ENCODE measurements around the gene CWC22.

DNA sequence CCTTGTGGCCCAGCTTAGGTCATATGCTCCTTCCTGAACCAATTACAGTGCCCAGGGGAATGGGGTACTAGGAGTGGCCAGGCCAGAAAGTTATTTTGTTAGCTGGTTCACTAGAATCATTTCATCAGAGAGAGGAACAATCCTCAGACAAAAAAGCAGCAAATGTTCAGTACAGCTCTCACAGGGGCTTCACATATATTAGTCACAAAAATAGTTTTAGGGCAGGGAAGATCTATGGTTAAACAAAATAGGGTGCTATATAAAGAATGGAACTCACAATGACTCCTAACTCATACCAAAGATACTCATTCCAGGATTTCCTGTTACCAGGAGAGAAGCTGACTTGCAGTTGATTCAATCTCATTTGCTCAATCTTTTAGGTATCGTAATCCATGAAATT is 71.0 kb downstream of the CWC22 start:
- TF ChIP-seq CTCF (IDR thresholded peaks at IDR 0.05; ENCODE audit: poor library complexity) (no peak), EZH2 (IDR thresholded peaks at IDR 0.05; ENCODE audit: borderline replicate concordance) (no peak)
